ENCODE results near the gene AFF3. TPM values are rescaled to one million over a fixed set of nuclear protein-coding genes. Genes with fewer than 3 reads are reported as not detected.

The AFF3 gene
- total and polyA plus RNA-seq, 2 of the 8 experiments (the other 6 are each of a cell fraction or from before 2014, with no cell fraction given), result 0.27 to 3.0 TPM

- ChIA-PET CTCF (ENCODE audit: partially characterized antibody) (no interaction called here), POLR2A (ENCODE audit: partially characterized antibody) (no interaction called here)
- no peak overlapping the region for H3K9ac ChIP-seq (replicated peaks in 1 of 4; ENCODE audit: extremely low read depth in 1 of 4, low read depth in 3 of 4, low read length in 3 of 4)
- no peak overlapping the region for H3K4me2 ChIP-seq (ENCODE audit: insufficient read depth in 1 of 2, low read depth in 2 of 2, low read length in 2 of 2)
- no peak overlapping the region for H3K27ac ChIP-seq (ENCODE audit: low read depth, low read length)
- no peaks in the 10 kb centered on the region for H3K23me2 ChIP-seq (ENCODE audit: low read depth, low read length)
- no peak overlapping the region for H3K56ac ChIP-seq (replicated peaks; ENCODE audit: insufficient read length, low read depth, low read length)
- FAIRE-seq, result no peak
- no peak overlapping the region for H2BK12ac ChIP-seq (ENCODE audit: low read depth, low read length)
- H3K18ac ChIP-seq (ENCODE audit: extremely low read depth, low read length), result no peak overlapping the region
- H3K14ac ChIP-seq (ENCODE audit: insufficient read length), result no peak overlapping the region
- H3K79me2 ChIP-seq (ENCODE audit: control insufficient read depth in 1 of 2, insufficient read depth in 2 of 2, low read length in 2 of 2), result no peaks in the 10 kb centered on the region
- no peak overlapping the region for H2BK120ac ChIP-seq (replicated peaks; ENCODE audit: low read depth, low read length)
- DNase-seq (ENCODE audit: low read depth in 1 of 2, low spot score in 2 of 2), result no peak
- H3K27me3 ChIP-seq (replicated peaks in 1 of 4; ENCODE audit: control insufficient read depth in 3 of 4, extremely low read depth in 1 of 4, insufficient read depth in 3 of 4, low read length in 3 of 4), result no peaks in the 10 kb centered on the region
- no peaks in the 10 kb centered on the region for H3K36me3 ChIP-seq (ENCODE audit: control insufficient read depth in 2 of 4, insufficient read depth in 4 of 4, low read length in 3 of 4)
- no peak overlapping the region for H2BK15ac ChIP-seq (ENCODE audit: low read length)
- H4K20me1 ChIP-seq (replicated peaks in 1 of 2; ENCODE audit: control insufficient read depth in 1 of 2, insufficient read depth in 2 of 2, low read length in 2 of 2), result no peaks in the 10 kb centered on the region
- no peak overlapping the region for H3K4me3 ChIP-seq (ENCODE audit: extremely low read depth in 1 of 4, insufficient read depth in 2 of 4, low read depth in 3 of 4, low read length in 4 of 4)
- no peaks in the 10 kb centered on the region for H3K9me3 ChIP-seq (ENCODE audit: insufficient read depth in 2 of 2, low read depth in 1 of 2, low read length in 1 of 2)
- H4K91ac ChIP-seq (replicated peaks; ENCODE audit: insufficient read length, low read length), result no peak overlapping the region
- WGBS, 2 experiments (ENCODE audit: extremely low coverage in 1 of 2, insufficient coverage in 1 of 2, insufficient read length in 1 of 2, insufficient replicate concordance in 2 of 2, low coverage in 1 of 2, low lambda C conversion rate in 2 of 2, missing lambda C conversion rate in 1 of 2), result 91% methylated on average over 6 of the region's 6 CpGs; no CpG with 5 or more reads in 1 of the 2 experiments
- H4K5ac ChIP-seq (ENCODE audit: insufficient read length, low read depth, low read length), result no peak overlapping the region
- no peaks in the 10 kb centered on the region for H3K79me1 ChIP-seq (ENCODE audit: low read depth, low read length)
- H2BK5ac ChIP-seq (ENCODE audit: low read depth, low read length), result no peak overlapping the region
- no peak overlapping the region for H2AK5ac ChIP-seq (ENCODE audit: low read depth, low read length)
- no peak overlapping the region for H3K4ac ChIP-seq (replicated peaks; ENCODE audit: insufficient read length, low read depth, low read length)
- no peak overlapping the region for H4K8ac ChIP-seq (ENCODE audit: extremely low read depth, insufficient read depth, low read length)
- no peaks in the 10 kb centered on the region for H3K4me1 ChIP-seq (replicated peaks in 1 of 4; ENCODE audit: control insufficient read depth in 3 of 4, insufficient read depth in 4 of 4, low read length in 3 of 4)
- no peak overlapping the region for H3K23ac ChIP-seq (ENCODE audit: insufficient read length)
- no peak overlapping the region for H2BK20ac ChIP-seq (ENCODE audit: low read length)
- no peak overlapping the region for H2AFZ ChIP-seq (ENCODE audit: low read length)
- TF ChIP-seq SP1 (IDR thresholded peaks at IDR 0.05; ENCODE audit: low read depth, low read length), result no peak
- TF ChIP-seq BACH1 (IDR thresholded peaks at IDR 0.05; ENCODE audit: low read length), result no peak
- no peak for TF ChIP-seq TEAD4 (IDR thresholded peaks at IDR 0.05; ENCODE audit: low read depth, low read length)
- no peak for TF ChIP-seq JUND (IDR thresholded peaks at IDR 0.05; ENCODE audit: low read length)
- no peak for TF ChIP-seq SAP30 (IDR thresholded peaks at IDR 0.05; ENCODE audit: insufficient read depth, insufficient replicate concordance, low read length)
Measured at GRCh38 chr2:99852376-99852934, 289.9 kb downstream of the AFF3 start.
